Fibroblast of pulmonary artery (primary cell): ENCODE results near the gene ANO1.

Experiments
- DNase-seq: peaks from one replicate; pipeline ENCODE4 v3.0.0-alpha.2; 2010; ENCODE audit warnings: low read depth
- H3K4me3 ChIP-seq: replicated peaks from 2 replicates; pipeline ENCODE4 v1.5.1; 2011; ENCODE audit warnings: low read depth, mild to moderate bottlenecking, control low read depth, low read length, moderate library complexity
- CTCF ChIP-seq: IDR thresholded peaks from 2 replicates; pipeline ENCODE4 v1.5.1; 2011; ENCODE audit warnings: mild to moderate bottlenecking, control low read depth, low read length, inconsistent platforms; ENCODE audit errors: missing control alignments

ANO1 gene

DNA sequence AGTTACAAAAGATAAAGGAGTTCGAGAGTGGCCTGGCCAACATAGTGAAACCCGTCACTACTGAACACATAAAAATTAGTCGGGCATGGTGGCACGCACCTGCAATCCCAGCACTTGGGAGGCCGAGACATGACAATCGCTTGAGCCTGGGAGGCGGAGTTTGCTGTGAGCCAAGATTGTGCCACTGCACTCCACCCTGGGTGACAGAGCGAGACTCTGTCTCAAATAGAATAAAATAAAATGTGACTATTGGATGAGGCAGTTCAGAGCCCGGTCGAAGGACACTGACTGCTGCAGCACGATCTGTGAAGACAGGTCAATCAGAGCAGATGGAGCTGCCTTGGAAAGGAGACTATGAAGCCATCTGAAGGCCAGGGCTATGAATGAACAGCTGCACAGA lies 37.7 kb upstream of the ANO1 start:
- H3K4me3 ChIP-seq, result no peak overlapping the region
- no peak for DNase-seq
- TF ChIP-seq CTCF, result no peak

GRCh38 chr11:70040869-70041501 lies 37.1 kb upstream of the ANO1 start:
- no peak overlapping the region for H3K4me3 ChIP-seq
- DNase-seq, result no peak
- no peak for TF ChIP-seq CTCF

DNA sequence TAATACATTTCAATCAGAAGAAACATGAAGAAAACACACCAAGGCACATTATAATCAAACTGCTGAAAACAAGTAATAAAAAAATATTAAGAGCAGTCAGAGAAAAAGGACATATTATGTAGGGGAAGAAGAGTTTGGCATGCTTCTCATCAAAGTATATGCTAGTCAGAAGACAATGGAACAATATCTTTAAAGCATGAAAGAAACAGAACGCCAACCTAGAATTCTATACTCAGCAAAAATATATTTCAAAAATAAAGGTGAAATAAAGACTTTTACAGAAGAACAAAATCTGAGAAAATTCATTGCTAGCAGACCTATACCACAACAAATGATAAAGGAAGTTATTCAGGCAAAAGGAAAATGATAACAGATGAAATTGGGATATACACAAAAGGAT lies 34.6 kb upstream of the ANO1 start:
- DNase-seq, result no peak
- no peak overlapping the region for H3K4me3 ChIP-seq
- no peak for TF ChIP-seq CTCF

- H3K4me3 ChIP-seq, result no peak overlapping the region
- TF ChIP-seq CTCF, result no peak
Measured at GRCh38 chr11:70046089-70046488, 32.0 kb upstream of the ANO1 start.

GRCh38 chr11:70048279-70049024 lies 29.7 kb upstream of the ANO1 start:
- DNase-seq, result no peak
- TF ChIP-seq CTCF, result peak; percentile 22
- H3K4me3 ChIP-seq, result no peak overlapping the region

More at GRCh38 chr11:70046089-70046488, 32.0 kb upstream of the ANO1 start:
- no peak for DNase-seq

- no peak for DNase-seq
- TF ChIP-seq CTCF, result no peak
- no peak overlapping the region for H3K4me3 ChIP-seq
Measured at GRCh38 chr11:70049045-70049444, 29.1 kb upstream of the ANO1 start.

GRCh38 chr11:70050243-70050642 lies 27.9 kb upstream of the ANO1 start:
- TF ChIP-seq CTCF, result no peak
- no peak overlapping the region for H3K4me3 ChIP-seq
- no peak for DNase-seq
